Keratinocyte (primary cell): ENCODE data around the gene TXN.

Experiments
- CTCF ChIP-seq, 3 experiments: IDR thresholded peaks in 1 of 3; conservative IDR thresholded peaks in 1 of 3; optimal IDR thresholded peaks in 1 of 3; 2 replicates in 2 of 3; 3 replicates in 1 of 3; pipeline versions ENCODE3 to v1.5.1; 2011; ENCODE audit warnings: low read length in 3 of 3, mild to moderate bottlenecking in 3 of 3, moderate library complexity in 2 of 3, control low read depth in 1 of 3, inconsistent platforms in 1 of 3; ENCODE audit not compliant: insufficient read depth in 2 of 3; ENCODE audit errors: extremely low read depth in 1 of 3
- EZH2 ChIP-seq: IDR thresholded peaks from one replicate; pipeline ENCODE4 v1.6.1; 2012; ENCODE audit warnings: inconsistent platforms, mild to moderate bottlenecking, low read length, moderate library complexity

- TF ChIP-seq CTCF (optimal IDR thresholded peaks at IDR 0.05 in 1 of 3, IDR thresholded peaks at IDR 0.05 in 1 of 3, conservative IDR thresholded peaks at IDR 0.05 in 1 of 3; ENCODE audit: extremely low read depth in 1 of 3, insufficient read depth in 2 of 3, low read length in 3 of 3) (no peak), EZH2 (no peak)
Measured at GRCh38 chr9:110258690-110259091, 2.4 kb upstream of the TXN start.
